ENCODE measurements around the gene DBX1.
"Not testable (repeated sequence)": the region's sequence is repeated elsewhere in the genome, so short reads cannot be mapped to it uniquely, and the experiment has no call there.

The DBX1 gene, protein sequence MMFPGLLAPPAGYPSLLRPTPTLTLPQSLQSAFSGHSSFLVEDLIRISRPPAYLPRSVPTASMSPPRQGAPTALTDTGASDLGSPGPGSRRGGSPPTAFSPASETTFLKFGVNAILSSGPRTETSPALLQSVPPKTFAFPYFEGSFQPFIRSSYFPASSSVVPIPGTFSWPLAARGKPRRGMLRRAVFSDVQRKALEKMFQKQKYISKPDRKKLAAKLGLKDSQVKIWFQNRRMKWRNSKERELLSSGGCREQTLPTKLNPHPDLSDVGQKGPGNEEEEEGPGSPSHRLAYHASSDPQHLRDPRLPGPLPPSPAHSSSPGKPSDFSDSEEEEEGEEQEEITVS
- 0.04 to 0.06 reads per million in 2 experiments for total RNA-seq

- no peak for DNase-seq (ENCODE audit: low read depth)
Observed at GRCh38 chr11:20160425-20161229, at the start of gene DBX1. DBX1 (minus strand) TSS chr11:20160475; CDS start chr11:20160324, 151 bp downstream.

GRCh38 chr11:20208622-20209111 is 48.4 kb upstream of the DBX1 start:
- DNase-seq (ENCODE audit: low read depth) = no peak

GRCh38 chr11:20207781-20208621 is 47.7 kb upstream of the DBX1 start:
- DNase-seq (ENCODE audit: low read depth) = no peak

GRCh38 chr11:20205807-20206206 is 45.5 kb upstream of the DBX1 start:
- no peak for DNase-seq (ENCODE audit: low read depth)

- DNase-seq (ENCODE audit: low read depth) = no peak
Observed at GRCh38 chr11:20204681-20205080, 44.4 kb upstream of the DBX1 start.

- DNase-seq (ENCODE audit: low read depth) = no peak
Observed at GRCh38 chr11:20203831-20204230, 43.6 kb upstream of the DBX1 start.

- DNase-seq (ENCODE audit: low read depth) = no peak
Observed at GRCh38 chr11:20201231-20201630, 41.0 kb upstream of the DBX1 start.

GRCh38 chr11:20200331-20200955 is 40.2 kb upstream of the DBX1 start:
- not testable (repeated sequence) for DNase-seq (ENCODE audit: low read depth)

DNA sequence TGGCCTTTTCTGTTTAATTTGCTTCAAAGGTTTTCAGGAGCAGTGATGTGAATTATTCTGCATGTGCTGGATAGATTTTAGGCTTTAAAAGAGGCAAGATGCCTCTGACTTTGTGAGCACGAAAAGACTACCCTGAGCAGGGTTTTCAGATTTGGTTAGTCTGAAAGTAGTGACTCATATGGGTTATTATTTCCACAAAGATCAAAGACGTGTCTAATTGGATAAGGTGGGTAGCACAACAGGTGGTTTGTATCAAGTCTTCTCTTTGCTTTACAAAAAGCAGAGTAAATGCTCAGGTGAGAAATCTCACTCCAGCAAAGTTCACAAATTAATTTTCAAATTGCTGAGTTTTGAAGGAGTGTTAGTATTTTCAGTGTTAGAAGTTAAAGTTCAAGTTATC is 37.6 kb upstream of the DBX1 start:
- no peak for DNase-seq (ENCODE audit: low read depth)

DNA sequence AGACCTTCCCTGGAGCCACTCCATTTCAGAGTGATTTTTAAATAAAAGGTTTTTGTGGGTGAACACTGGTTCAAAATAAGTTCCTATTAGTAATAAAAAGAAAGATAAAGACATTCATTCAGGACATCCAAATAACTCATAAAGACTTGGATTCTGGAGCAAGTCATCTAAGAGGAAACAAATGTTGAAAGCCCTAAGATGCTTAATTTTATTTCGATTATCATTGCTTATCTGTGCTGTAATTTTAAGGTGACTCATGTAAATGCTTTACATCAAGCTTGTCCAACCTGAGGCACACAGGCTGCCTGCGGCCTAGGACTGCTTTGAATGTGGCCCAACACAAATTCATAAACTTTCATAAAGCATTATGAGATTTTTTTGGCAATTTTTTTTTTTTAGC is 34.2 kb upstream of the DBX1 start:
- no peak for DNase-seq (ENCODE audit: low read depth)

- DNase-seq (ENCODE audit: low read depth) = no peak
Observed at GRCh38 chr11:20193307-20193706, 33.0 kb upstream of the DBX1 start.

DNA sequence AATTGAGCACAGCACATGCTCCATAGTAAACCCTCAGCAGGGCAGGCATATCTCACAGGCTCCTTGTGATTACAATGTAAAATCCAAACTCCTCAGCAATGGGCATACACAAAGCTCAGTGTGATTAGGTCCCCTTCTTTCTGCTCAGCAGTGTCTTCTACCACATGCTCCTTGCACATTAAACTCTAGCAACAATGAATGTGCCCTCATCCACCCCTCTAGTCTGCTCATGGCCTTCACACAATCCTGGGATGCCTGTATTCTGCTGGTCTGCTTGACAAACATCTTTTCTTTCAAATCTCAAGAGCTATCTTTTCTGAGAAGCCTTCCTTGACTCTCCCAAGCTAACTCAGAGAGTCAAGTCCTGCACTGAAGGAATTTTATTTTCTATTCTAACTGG is 32.4 kb upstream of the DBX1 start:
- no peak for DNase-seq (ENCODE audit: low read depth)

DNA sequence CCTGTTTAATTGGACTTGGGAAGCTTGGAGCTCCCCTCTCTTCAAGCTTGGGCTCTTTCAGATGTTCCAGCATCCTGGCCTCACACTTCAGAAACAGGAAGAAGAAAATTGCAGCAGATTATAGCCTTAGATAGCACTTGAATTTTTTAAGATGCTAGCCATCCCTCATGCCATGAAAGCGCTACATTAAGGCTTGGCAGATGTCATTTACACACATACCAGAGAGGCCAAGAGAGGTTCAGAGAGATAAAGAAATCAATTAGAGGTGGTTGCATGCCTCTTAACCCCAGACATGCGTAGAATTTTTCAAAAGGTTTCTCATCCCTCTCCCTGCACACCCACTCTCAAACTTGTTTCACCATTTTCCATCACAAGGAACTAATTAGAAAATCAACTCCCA is 31.9 kb upstream of the DBX1 start:
- DNase-seq (ENCODE audit: low read depth) = no peak

GRCh38 chr11:20178976-20179375 is 18.7 kb upstream of the DBX1 start:
- no peak for DNase-seq (ENCODE audit: low read depth)

- DNase-seq (ENCODE audit: low read depth) = no peak
Observed at GRCh38 chr11:20177136-20177535, 16.9 kb upstream of the DBX1 start.

GRCh38 chr11:20172721-20173447 is 12.6 kb upstream of the DBX1 start:
- DNase-seq (ENCODE audit: low read depth) = no peak

GRCh38 chr11:20163783-20164481 is 3.7 kb upstream of the DBX1 start:
- DNase-seq (ENCODE audit: low read depth) = no peak

- no peak for DNase-seq (ENCODE audit: low read depth)
Observed at GRCh38 chr11:20162824-20163782, 2.8 kb upstream of the DBX1 start.
